WTC11 (cell line): Measurements from ENCODE around the gene NPAS2. TPM values are rescaled to one million over a fixed set of nuclear protein-coding genes. Genes with fewer than 3 reads are reported as not detected.

Source experiments
- ATAC-seq: fragments of 200-7000 bp; cut with Tn5 transposase; 2 replicates; pipeline ENCODE4 v1.10.0; 2021; ENCODE audit warnings: mild to moderate bottlenecking, moderate library complexity
- CTCF ChIA-PET: fragments of 300-600 bp; sonication (Branson Sonifier 250); formaldehyde crosslinking; loops from one replicate; lab custom pipeline; 2021; ENCODE audit warnings: antibody characterized with exemption; lab: Charles Lee
- POLR2A ChIA-PET: fragments of 350-600 bp; sonication (Branson Sonifier 250); formaldehyde crosslinking; loops from one replicate; lab custom pipeline; 2021; ENCODE audit warnings: antibody characterized with exemption; lab: Charles Lee
- DNase-seq: peaks from one replicate; pipeline ENCODE4 v3.0.0; 2021; ENCODE audit warnings: low spot score
- H3K27ac Mint-ChIP-seq: 2 replicates; pipeline ENCODE4 v1.8.0; 2021; ENCODE audit warnings: mixed read lengths
- H3K27me3 Mint-ChIP-seq: 2 replicates; pipeline ENCODE4 v1.8.0; 2021; ENCODE audit warnings: low read depth, mild to moderate bottlenecking, moderate library complexity, mixed read lengths
- H3K36me3 Mint-ChIP-seq: 2 replicates; pipeline ENCODE4 v1.8.0; 2021; ENCODE audit warnings: mixed read lengths
- H3K4me1 Mint-ChIP-seq: 2 replicates; pipeline ENCODE4 v1.8.0; 2022; ENCODE audit warnings: mixed read lengths
- H3K4me3 Mint-ChIP-seq: 2 replicates; pipeline ENCODE4 v1.8.0; 2021; ENCODE audit warnings: mild to moderate bottlenecking, moderate library complexity, mixed read lengths
- H3K9me3 Mint-ChIP-seq: 2 replicates; pipeline ENCODE4 v1.8.0; 2021; ENCODE audit warnings: mixed read lengths
- AR ChIP-seq: fragments of 250-450 bp; sonication (Bioruptor Pico); IDR thresholded peaks from 2 replicates; pipeline ENCODE4 v1.9.0; 2021; ENCODE audit warnings: mild to moderate bottlenecking
- CDX4 ChIP-seq: fragments of 250-450 bp; sonication (Bioruptor Pico); IDR thresholded peaks from 2 replicates; pipeline ENCODE4 v1.9.0; 2021; ENCODE audit warnings: moderate library complexity, mild to moderate bottlenecking, inconsistent platforms, borderline replicate concordance
- CREB1 ChIP-seq: sonication (generic); formaldehyde crosslinking; IDR thresholded peaks from 2 replicates; pipeline ENCODE4 v1.8.0; 2023; ENCODE audit warnings: mild to moderate bottlenecking, missing genetic modification reagents
- E2F5 ChIP-seq: sonication (generic); formaldehyde crosslinking; IDR thresholded peaks from 2 replicates; pipeline ENCODE4 v1.8.1; 2022; ENCODE audit warnings: mild to moderate bottlenecking, moderate library complexity, missing genetic modification reagents
- GABPB1 ChIP-seq: sonication (generic); formaldehyde crosslinking; IDR thresholded peaks from 2 replicates; pipeline ENCODE4 v1.8.1; 2023; ENCODE audit warnings: mild to moderate bottlenecking, missing genetic modification reagents
- IRF2 ChIP-seq: sonication (generic); formaldehyde crosslinking; IDR thresholded peaks from 2 replicates; pipeline ENCODE4 v1.8.0; 2022; ENCODE audit warnings: low read depth, missing genetic modification reagents, borderline replicate concordance
- MYBL2 ChIP-seq: sonication (generic); formaldehyde crosslinking; IDR thresholded peaks from 2 replicates; pipeline ENCODE4 v1.8.1; 2023; ENCODE audit warnings: mild to moderate bottlenecking, moderate library complexity, missing genetic modification reagents
- NFYB ChIP-seq: sonication (generic); formaldehyde crosslinking; conservative IDR thresholded peaks from 2 replicates; pipeline ENCODE4 v1.8.0; 2022; ENCODE audit warnings: low read depth, missing genetic modification reagents
- NR1H2 ChIP-seq: sonication (generic); formaldehyde crosslinking; IDR thresholded peaks from 2 replicates; pipeline ENCODE4 v1.9.0; 2021; ENCODE audit warnings: mild to moderate bottlenecking, moderate library complexity, missing genetic modification reagents
- NR2C2 ChIP-seq: sonication (generic); formaldehyde crosslinking; IDR thresholded peaks from 2 replicates; pipeline ENCODE4 v1.8.0; 2022; ENCODE audit warnings: mild to moderate bottlenecking, missing genetic modification reagents
- PRRX2 ChIP-seq: fragments of 250-450 bp; sonication (Bioruptor Pico); IDR thresholded peaks from 2 replicates; pipeline ENCODE4 v1.8.0; 2021; ENCODE audit warnings: mild to moderate bottlenecking
- USF1 ChIP-seq: sonication (generic); formaldehyde crosslinking; IDR thresholded peaks from 2 replicates; pipeline ENCODE4 v1.8.0; 2022; ENCODE audit warnings: mild to moderate bottlenecking, missing genetic modification reagents
- USF2 ChIP-seq: sonication (generic); formaldehyde crosslinking; IDR thresholded peaks from 2 replicates; pipeline ENCODE4 v1.8.1; 2023; ENCODE audit warnings: mild to moderate bottlenecking, missing genetic modification reagents, moderate library complexity
- ZNF317 ChIP-seq: sonication (generic); formaldehyde crosslinking; IDR thresholded peaks from 2 replicates; pipeline ENCODE4 v1.8.1; 2023; ENCODE audit warnings: low read depth, mild to moderate bottlenecking, moderate library complexity, missing genetic modification reagents, borderline replicate concordance
- ZNF425 ChIP-seq: fragments of 250-450 bp; sonication (Bioruptor Pico); conservative IDR thresholded peaks from 2 replicates; pipeline ENCODE4 v1.9.0; 2021; ENCODE audit warnings: mild to moderate bottlenecking
- total RNA-seq: library from RNA; stranded (reverse); gene quantifications from 3 replicates; pipeline ENCODE4 v1.2.3, GENCODE V29; 2021

NPAS2 gene
- total RNA-seq, 1 experiment from 2014 or later = 2.6 TPM

- POLR2A ChIA-PET = no interaction called here
- peaks cover 71% of the 10 kb centered on the region for H3K36me3 Mint-ChIP-seq
- H3K4me1 Mint-ChIP-seq = no peaks in the 10 kb centered on the region
Observed at GRCh38 chr2:101014264-101014857, 194.4 kb downstream of the NPAS2 start.

GRCh38 chr2:101017371-101017770, 197.4 kb downstream of the NPAS2 start:
- no peak overlapping the region for H3K27ac Mint-ChIP-seq
- no peaks in the 10 kb centered on the region for H3K27me3 Mint-ChIP-seq
- DNase-seq (no peak), ATAC-seq (no peak)
- H3K36me3 Mint-ChIP-seq = peaks cover 73% of the 10 kb centered on the region
- H3K4me1 Mint-ChIP-seq = no peaks in the 10 kb centered on the region
- no peaks in the 10 kb centered on the region for H3K9me3 Mint-ChIP-seq
- POLR2A ChIA-PET = interaction anchor here (0.5 kb wide), 1 partner anchor 447 kb away, joined by 3 read pairs; no protein-coding TSS in a partner anchor
- TF ChIP-seq NR1H2 (CRISPR knock-in tag) (no peak), AR (CRISPR knock-in tag) (no peak), MYBL2 (no peak), NFYB (no peak), ZNF317 (CRISPR knock-in tag) (no peak), CDX4 (CRISPR knock-in tag) (no peak), PRRX2 (CRISPR knock-in tag) (no peak), IRF2 (CRISPR knock-in tag) (no peak), ZNF425 (CRISPR knock-in tag) (no peak), USF1 (CRISPR knock-in tag) (no peak)
- CTCF ChIA-PET = no interaction called here
- no peak overlapping the region for H3K4me3 Mint-ChIP-seq

More at GRCh38 chr2:101014264-101014857, 194.4 kb downstream of the NPAS2 start:
- H3K4me3 Mint-ChIP-seq = no peak overlapping the region
- CTCF ChIA-PET = interaction anchor here (1.0 to 3.4 kb wide), 2 partner anchors 23 to 138 kb away, joined by 3 to 20 read pairs; no protein-coding TSS in a partner anchor
- no peaks in the 10 kb centered on the region for H3K9me3 Mint-ChIP-seq
- H3K27ac Mint-ChIP-seq = 0 out of 2 replicates have a peak overlapping the region, but pooled peaks have one; percentile 24
- no peak for TF ChIP-seq NR2C2 (CRISPR knock-in tag)
- TF ChIP-seq ZNF425 (CRISPR knock-in tag) = no peak
- no peak for TF ChIP-seq CREB1 (CRISPR knock-in tag)
- no peak for TF ChIP-seq USF2 (CRISPR knock-in tag)
- TF ChIP-seq E2F5 = no peak
- no peak for TF ChIP-seq GABPB1 (CRISPR knock-in tag)
- TF ChIP-seq CDX4 (CRISPR knock-in tag) = no peak
- DNase-seq (no peak), ATAC-seq (no peak)
- no peaks in the 10 kb centered on the region for H3K27me3 Mint-ChIP-seq
